Dendritic cell treated with granulocyte-macrophage colony-stimulating factor and Interleukin-4, amounts not matched to agents 40 ng/mL and 50 ng/mL, for 4 days (primary cell): Measurements from ENCODE around the gene TTC6.

Source experiments
- H3K27ac Mint-ChIP-seq: one replicate; pipeline ENCODE4 v1.8.0; 2022; ENCODE audit warnings: mild to moderate bottlenecking, mixed read lengths
- H3K27me3 Mint-ChIP-seq: one replicate; pipeline ENCODE4 v1.8.0; 2022; ENCODE audit warnings: mild to moderate bottlenecking, mixed read lengths
- H3K36me3 Mint-ChIP-seq: one replicate; pipeline ENCODE4 v1.8.0; 2022; ENCODE audit warnings: low read depth, mixed read lengths
- H3K4me1 Mint-ChIP-seq: one replicate; pipeline ENCODE4 v1.8.0; 2022; ENCODE audit warnings: low read depth, mixed read lengths
- H3K4me3 Mint-ChIP-seq: one replicate; pipeline ENCODE4 v1.8.0; 2022; ENCODE audit warnings: mild to moderate bottlenecking, moderate library complexity, mixed read lengths
- H3K9me3 Mint-ChIP-seq: one replicate; pipeline ENCODE4 v1.8.0; 2022; ENCODE audit warnings: mixed read lengths
- intact Hi-C: fragments of 100-400 bp; cut with micrococcal nuclease; formaldehyde crosslinking; loops from one replicate; pipeline ENCODE4 v1.15.0; 2022

TTC6 gene

DNA sequence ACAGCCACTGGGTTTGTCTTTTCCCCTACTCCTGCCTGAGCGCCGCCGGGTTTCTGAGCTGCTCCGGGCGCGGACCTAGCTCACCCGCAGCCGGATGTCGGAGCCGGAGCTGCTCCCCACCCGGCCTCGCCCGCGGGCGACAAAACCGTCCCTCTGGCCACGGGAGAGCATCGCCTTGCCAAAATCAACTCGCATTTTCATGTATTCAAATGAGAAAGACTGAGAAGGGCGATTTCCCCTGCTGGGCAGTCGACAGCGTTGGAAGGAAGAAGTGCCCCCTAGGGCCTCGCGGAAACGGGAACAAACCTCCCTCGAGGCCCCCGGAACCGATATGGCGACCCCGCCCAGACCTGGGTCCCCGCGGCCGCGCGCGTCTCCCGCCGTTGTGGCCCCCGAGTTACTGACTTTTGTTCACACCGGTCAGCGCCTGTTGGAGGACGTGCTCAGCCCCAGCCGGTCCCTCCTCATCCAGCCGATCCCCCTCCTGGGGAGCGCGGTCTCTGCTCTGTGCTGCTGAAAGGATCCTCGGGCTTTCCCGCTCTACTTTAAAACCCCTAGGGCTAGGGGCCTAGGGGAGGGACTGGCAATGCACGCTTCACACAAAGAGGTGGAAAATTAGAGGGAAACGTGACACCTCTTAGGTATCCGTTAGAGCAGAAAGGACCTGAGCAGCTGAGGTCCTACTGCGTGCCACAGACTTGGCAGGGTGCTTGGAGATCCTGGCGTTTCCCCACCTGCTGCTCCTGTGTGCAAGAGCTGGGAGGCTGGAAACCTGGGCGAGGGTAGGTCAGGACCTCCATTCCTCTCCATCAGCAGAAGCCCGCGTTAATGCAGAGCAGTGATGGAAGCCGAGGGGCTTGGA is 4.3 kb downstream of the TTC6 start:
- Mint-ChIP-seq H3K9me3 (no peaks in the 10 kb centered on the region), H3K27me3 (peaks cover 93% of the 10 kb centered on the region), H3K4me1 (peaks cover 21% of the 10 kb centered on the region), H3K36me3 (no peaks in the 10 kb centered on the region), H3K27ac (no peak overlapping the region), H3K4me3 (no peak overlapping the region)
- intact Hi-C loops: no loop called here

DNA sequence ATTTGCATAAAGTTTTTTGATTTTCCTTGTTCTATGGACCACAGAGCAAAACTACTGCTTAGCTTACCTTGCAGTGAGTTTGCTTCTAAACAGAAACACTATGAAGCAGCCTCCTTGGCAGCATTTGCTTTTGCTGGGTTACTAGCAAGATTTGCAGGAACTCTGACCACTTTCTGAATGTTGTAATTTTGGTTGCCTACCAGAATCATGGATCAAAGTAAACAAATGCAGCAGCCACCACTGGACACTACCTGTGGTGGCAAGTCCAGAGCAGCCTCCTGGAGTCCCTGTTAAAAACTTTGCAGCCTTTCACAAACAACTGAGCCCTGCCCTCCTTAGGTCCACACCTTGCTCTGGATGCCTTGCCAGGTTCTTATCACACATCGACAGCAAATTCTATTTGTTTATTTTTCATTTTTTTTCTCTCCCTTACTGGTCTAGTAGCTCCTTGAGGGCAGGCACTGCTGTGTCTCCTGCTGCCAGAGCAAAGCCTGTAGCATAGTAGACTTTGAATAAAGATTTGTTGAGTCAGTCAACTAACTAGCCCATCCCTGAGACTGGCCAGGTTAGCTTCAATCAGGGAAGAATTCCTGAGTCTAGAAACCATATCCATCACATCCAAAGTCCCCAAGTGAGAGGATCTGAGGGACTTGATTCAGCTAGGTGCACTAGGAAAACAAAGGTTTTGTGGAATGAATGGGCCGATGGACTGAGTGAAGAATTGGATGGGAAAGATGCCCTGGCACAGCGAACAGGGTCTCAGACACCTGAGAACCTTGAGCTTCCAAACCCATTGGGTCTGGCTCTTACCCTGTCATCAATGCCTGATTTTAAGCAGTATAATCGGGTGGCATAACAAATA is 5.7 kb downstream of the TTC6 start:
- H3K36me3 Mint-ChIP-seq: no peaks in the 10 kb centered on the region
- peaks cover 12% of the 10 kb centered on the region for H3K4me1 Mint-ChIP-seq
- H3K4me3 Mint-ChIP-seq: no peak overlapping the region
- no peaks in the 10 kb centered on the region for H3K9me3 Mint-ChIP-seq
- H3K27me3 Mint-ChIP-seq: peaks cover 87% of the 10 kb centered on the region
- H3K27ac Mint-ChIP-seq: no peak overlapping the region
- intact Hi-C loops: no loop called here

- intact Hi-C loops: no loop called here
- peaks cover 7% of the 10 kb centered on the region for H3K4me1 Mint-ChIP-seq
- no peaks in the 10 kb centered on the region for H3K36me3 Mint-ChIP-seq
- no peaks in the 10 kb centered on the region for H3K9me3 Mint-ChIP-seq
- H3K27ac Mint-ChIP-seq: no peak overlapping the region
- peaks cover 84% of the 10 kb centered on the region for H3K27me3 Mint-ChIP-seq
- no peak overlapping the region for H3K4me3 Mint-ChIP-seq
Measured at GRCh38 chr14:37601865-37602264, 6.4 kb downstream of the TTC6 start.

DNA sequence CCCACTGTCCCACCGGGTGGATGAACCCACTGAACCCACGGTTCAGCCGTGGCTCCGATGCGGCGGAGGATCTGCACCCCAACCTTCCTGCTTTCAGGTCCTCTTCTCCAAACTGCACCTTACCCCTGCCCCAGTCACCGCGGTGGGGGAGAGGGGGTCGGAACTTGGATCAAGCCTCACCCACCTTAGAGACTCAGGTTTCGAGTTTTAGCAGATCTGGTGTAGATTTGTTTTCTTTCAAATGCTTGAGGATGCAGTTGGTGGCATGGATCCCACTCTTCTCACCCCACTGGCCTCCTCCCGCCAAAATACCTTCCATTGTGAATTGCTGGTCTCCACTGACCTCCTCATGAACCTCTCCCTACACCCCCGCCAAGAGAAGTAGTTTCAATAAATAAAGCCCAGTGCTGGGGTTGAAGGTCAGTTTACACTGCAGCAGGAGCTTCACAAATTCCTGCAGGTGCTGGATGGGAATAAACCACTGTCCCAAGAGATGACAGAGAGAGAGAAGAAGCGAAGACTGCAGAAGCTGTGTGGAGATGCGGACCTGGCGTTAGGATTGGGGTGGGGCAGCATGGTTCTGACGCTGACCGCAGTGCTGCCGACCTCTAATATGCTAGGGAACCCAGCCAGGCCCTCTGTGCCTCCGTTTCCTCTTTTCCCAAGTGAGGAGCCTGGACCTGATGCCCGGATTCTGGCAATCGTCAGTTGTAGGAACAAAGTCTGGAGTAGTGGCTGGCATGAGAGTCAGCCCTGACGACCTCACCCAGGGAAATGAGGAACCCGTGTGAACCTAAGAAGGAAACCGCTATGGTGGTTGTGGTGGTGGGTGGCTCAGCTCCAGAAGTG is 7.4 kb downstream of the TTC6 start:
- intact Hi-C loops: no loop called here
- Mint-ChIP-seq H3K27ac (no peak overlapping the region), H3K9me3 (no peaks in the 10 kb centered on the region), H3K4me3 (no peak overlapping the region), H3K4me1 (peaks cover 5% of the 10 kb centered on the region), H3K36me3 (no peaks in the 10 kb centered on the region), H3K27me3 (peaks cover 75% of the 10 kb centered on the region)

DNA sequence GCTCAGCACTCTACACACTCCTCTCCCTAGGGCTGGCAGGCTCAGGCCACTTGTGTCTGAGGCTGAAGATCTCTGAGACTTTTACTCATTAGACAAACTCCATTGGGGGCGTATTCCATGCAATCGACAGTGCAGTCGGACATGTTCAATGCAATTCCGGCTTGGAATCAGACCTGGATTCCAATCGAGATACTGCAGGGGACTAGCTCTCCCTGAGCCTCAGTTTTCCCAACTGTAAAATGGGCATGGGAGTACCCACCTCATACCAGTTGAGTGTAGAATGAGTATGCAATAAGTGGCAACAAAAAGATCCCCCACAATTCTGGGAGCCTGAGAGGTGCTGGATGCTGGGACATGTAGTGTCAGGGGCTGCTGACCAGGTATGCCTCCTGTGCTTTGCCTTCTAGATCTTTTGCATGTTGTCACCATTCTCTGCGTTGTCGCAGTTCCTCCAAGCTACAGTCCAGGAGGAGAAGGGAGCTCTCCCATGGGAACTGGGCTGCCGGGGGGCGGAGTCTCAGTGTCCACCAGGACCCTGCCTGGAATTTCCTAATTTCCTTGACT is 8.3 kb downstream of the TTC6 start:
- Mint-ChIP-seq H3K9me3 (no peaks in the 10 kb centered on the region), H3K4me1 (no peaks in the 10 kb centered on the region), H3K27me3 (peaks cover 66% of the 10 kb centered on the region), H3K27ac (no peak overlapping the region), H3K4me3 (no peak overlapping the region), H3K36me3 (no peaks in the 10 kb centered on the region)
- intact Hi-C loops: no loop called here

- H3K36me3 Mint-ChIP-seq: no peaks in the 10 kb centered on the region
- intact Hi-C loops: no loop called here
- H3K27me3 Mint-ChIP-seq: peaks cover 54% of the 10 kb centered on the region
- no peaks in the 10 kb centered on the region for H3K4me1 Mint-ChIP-seq
- H3K27ac Mint-ChIP-seq: no peak overlapping the region
- H3K4me3 Mint-ChIP-seq: no peak overlapping the region
- H3K9me3 Mint-ChIP-seq: peaks cover 13% of the 10 kb centered on the region
Measured at GRCh38 chr14:37606678-37607077, 11.2 kb downstream of the TTC6 start.

- H3K4me1 Mint-ChIP-seq: no peaks in the 10 kb centered on the region
- no peaks in the 10 kb centered on the region for H3K36me3 Mint-ChIP-seq
- peaks cover 37% of the 10 kb centered on the region for H3K27me3 Mint-ChIP-seq
- peaks cover 24% of the 10 kb centered on the region for H3K9me3 Mint-ChIP-seq
- H3K27ac Mint-ChIP-seq: no peak overlapping the region
- intact Hi-C loops: no loop called here
- H3K4me3 Mint-ChIP-seq: no peak overlapping the region
Measured at GRCh38 chr14:37608649-37609048, 13.2 kb downstream of the TTC6 start.

GRCh38 chr14:37610945-37611523 is 15.6 kb downstream of the TTC6 start:
- H3K9me3 Mint-ChIP-seq: peaks cover 46% of the 10 kb centered on the region
- no peaks in the 10 kb centered on the region for H3K36me3 Mint-ChIP-seq
- intact Hi-C loops: no loop called here
- no peaks in the 10 kb centered on the region for H3K4me1 Mint-ChIP-seq
- peaks cover 22% of the 10 kb centered on the region for H3K27me3 Mint-ChIP-seq
- no peak overlapping the region for H3K27ac Mint-ChIP-seq
- no peak overlapping the region for H3K4me3 Mint-ChIP-seq

DNA sequence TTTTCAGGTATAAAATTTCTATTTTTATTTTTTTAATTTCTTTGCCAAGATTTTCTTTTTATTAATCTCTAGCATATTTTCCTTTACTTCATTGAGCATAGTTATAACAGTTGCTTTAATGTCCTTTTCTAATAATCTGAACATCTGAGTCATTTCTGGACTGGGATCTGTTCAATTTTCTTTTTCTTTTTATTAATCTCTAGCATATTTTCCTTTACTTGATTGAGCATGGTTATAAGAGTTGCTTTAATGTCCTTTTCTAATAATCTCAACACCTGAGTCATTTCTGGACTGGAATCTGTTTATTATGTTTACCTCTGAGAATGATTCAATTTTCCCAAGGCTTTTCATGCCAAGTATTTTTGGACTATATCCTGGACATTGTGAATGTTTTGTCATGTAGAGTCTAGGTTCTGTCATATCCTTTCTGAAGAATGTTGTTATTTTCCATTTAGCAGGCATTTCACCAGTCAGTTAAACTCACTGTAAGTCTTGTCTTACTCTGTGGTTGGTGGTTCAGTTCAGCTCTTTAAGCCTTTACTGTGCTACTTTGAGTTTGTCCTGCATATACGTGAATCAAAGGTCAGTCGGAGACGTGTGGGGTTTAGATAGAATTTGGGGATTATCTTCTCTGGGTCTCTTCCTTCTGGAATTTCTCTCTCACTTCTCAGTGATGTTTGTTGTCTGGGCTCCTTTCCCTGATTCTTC is 20.3 kb downstream of the TTC6 start:
- H3K9me3 Mint-ChIP-seq: peaks cover 57% of the 10 kb centered on the region
- H3K27me3 Mint-ChIP-seq: peaks cover 14% of the 10 kb centered on the region
- intact Hi-C loops: no loop called here
- no peak overlapping the region for H3K27ac Mint-ChIP-seq
- H3K4me1 Mint-ChIP-seq: no peaks in the 10 kb centered on the region
- no peaks in the 10 kb centered on the region for H3K36me3 Mint-ChIP-seq
- H3K4me3 Mint-ChIP-seq: no peak overlapping the region

DNA sequence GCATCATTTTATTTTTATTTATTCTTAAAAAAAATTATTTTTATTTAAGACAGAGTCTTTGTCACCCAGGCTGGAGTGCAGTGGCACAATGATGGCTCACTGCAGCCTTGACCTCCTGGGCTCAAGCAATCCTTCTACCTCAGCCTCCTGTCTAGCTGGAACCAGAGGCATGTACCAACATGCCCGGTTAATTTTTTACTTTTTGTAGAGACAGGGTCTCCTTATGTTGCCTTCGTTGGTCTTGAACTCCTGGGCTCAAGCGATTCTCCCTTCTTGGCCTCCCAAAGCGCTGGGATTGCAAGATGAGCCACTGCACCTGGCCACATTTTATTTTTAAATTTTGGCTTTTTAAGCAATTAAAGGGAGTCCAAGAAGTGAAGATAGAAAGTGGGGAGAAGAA is 21.4 kb downstream of the TTC6 start:
- H3K4me1 Mint-ChIP-seq: no peaks in the 10 kb centered on the region
- no peak overlapping the region for H3K27ac Mint-ChIP-seq
- peaks cover 46% of the 10 kb centered on the region for H3K9me3 Mint-ChIP-seq
- no peak overlapping the region for H3K4me3 Mint-ChIP-seq
- peaks cover 14% of the 10 kb centered on the region for H3K27me3 Mint-ChIP-seq
- no peaks in the 10 kb centered on the region for H3K36me3 Mint-ChIP-seq
- intact Hi-C loops: no loop called here

DNA sequence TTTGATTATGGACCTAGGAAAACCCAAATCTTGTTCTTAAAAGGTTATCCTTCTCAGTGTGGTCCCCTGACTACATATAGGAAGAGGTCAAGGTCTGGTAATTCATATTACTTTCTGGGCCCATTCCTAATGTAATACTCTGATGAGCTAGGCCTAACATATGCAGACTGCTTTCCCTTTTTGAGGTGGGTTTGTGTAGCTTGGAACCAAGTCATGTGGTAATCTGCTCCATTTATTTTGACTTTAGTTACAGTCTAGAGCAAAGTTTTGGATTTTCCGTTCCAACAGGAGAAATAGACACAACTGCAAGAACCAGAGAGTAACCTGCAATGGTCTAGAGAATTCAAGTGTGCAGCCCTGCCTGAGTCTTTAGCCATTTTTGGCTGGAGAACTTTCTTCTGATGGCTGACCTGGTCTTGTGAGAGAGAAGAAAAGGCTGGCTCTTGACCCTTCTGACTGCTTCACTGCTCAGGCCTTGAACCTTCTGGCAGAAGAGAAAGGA is 22.5 kb downstream of the TTC6 start:
- Mint-ChIP-seq H3K36me3 (no peaks in the 10 kb centered on the region), H3K27ac (no peak overlapping the region), H3K4me3 (no peak overlapping the region), H3K4me1 (no peaks in the 10 kb centered on the region), H3K9me3 (peaks cover 40% of the 10 kb centered on the region), H3K27me3 (peaks cover 22% of the 10 kb centered on the region)
- intact Hi-C loops: no loop called here

DNA sequence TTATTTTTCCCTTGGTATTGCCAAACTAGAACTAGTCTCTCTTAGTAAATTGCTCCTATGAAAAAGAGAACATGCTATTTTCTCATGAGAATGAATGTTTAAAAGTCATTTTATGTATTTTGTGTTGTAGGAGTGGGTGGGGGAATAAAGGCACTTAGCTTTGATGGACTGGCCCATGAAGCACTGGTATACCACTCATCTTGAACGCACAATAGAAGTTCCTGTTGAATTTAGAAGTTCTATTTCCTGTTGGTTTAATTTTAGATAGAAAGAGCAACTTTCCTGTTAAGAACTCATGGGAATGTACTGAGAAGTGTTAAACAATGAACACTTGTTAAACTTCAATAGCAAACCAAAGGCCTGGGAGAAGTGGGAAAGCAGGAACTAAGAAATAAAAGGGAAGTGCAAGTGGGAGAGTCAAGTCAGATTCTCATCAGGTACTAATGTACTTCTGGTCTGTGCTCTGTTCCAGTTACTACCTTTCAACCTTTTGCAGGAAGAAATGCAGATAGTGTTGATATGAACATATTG is 23.1 kb downstream of the TTC6 start:
- Mint-ChIP-seq H3K9me3 (peaks cover 39% of the 10 kb centered on the region), H3K27ac (no peak overlapping the region), H3K27me3 (peaks cover 26% of the 10 kb centered on the region), H3K4me3 (no peak overlapping the region), H3K4me1 (no peaks in the 10 kb centered on the region), H3K36me3 (no peaks in the 10 kb centered on the region)
- intact Hi-C loops: no loop called here
